Thymus (tissue), 11 donors: Measurements from ENCODE around the gene KLC1. TPM values are rescaled to one million over a fixed set of nuclear protein-coding genes. Genes with fewer than 3 reads are reported as not detected.

Source experiments
- DNase-seq, 9 donors: peaks; one replicate each; pipeline ENCODE4 v3.0.0-alpha.2; 2013; ENCODE audit warnings: low spot score in 9 of 9, low read depth in 6 of 9, missing footprints in 1 of 9
- H3K27ac ChIP-seq, 2 donors: one replicate each; pipeline ENCODE4 v1.5.1; 2013; ENCODE audit warnings: control low read depth in 1 of 2, low read depth in 1 of 2, low read length in 1 of 2, mild to moderate bottlenecking in 1 of 2, moderate library complexity in 1 of 2
- H3K27me3 ChIP-seq, 2 donors: one replicate each; pipeline ENCODE4 v1.5.1; 2013; ENCODE audit warnings: low read length in 1 of 2; ENCODE audit not compliant: control insufficient read depth in 2 of 2, insufficient read depth in 1 of 2
- H3K36me3 ChIP-seq, 2 donors: one replicate each; pipeline ENCODE4 v1.5.1; 2013; ENCODE audit warnings: low read length in 1 of 2, mild to moderate bottlenecking in 1 of 2, moderate library complexity in 1 of 2; ENCODE audit not compliant: control insufficient read depth in 2 of 2, insufficient read depth in 2 of 2
- H3K4me1 ChIP-seq, 2 donors: one replicate each; pipeline ENCODE4 v1.5.1; 2013; ENCODE audit warnings: low read length in 2 of 2; ENCODE audit not compliant: control insufficient read depth in 2 of 2, insufficient read depth in 2 of 2
- H3K4me3 ChIP-seq, 2 donors: one replicate each; pipeline ENCODE4 v1.5.1; 2013; ENCODE audit warnings: low read length in 2 of 2, control low read depth in 1 of 2, mild to moderate bottlenecking in 1 of 2
- H3K9me3 ChIP-seq, 2 donors: one replicate each; pipeline ENCODE4 v1.5.1; 2013; ENCODE audit warnings: low read length in 1 of 2, mild to moderate bottlenecking in 1 of 2; ENCODE audit not compliant: control insufficient read depth in 2 of 2, insufficient read depth in 1 of 2
- WGBS: extraction: QIAGEN DNeasy Blood & Tissue Kit; methylation state at CpG from one replicate; pipeline ENCODE4 v1.1.7; 2013; 5-methylcytosine and 5-hydroxymethylcytosine counted together
- polyA plus RNA-seq: library from polyadenylated mRNA; stranded (reverse); fragments of 200-250 nt; gene quantifications from one replicate; pipeline ENCODE4 v1.2.3, GENCODE V29; 2013
- total RNA-seq: library from RNA; stranded (reverse); fragments of 120-200 nt; gene quantifications from one replicate; pipeline ENCODE4 v1.2.4, GENCODE V29; 2013
- donor health status: healthy.

KLC1 gene
- total and polyA plus RNA-seq, 2 donors: 60.1 to 121 TPM

DNA sequence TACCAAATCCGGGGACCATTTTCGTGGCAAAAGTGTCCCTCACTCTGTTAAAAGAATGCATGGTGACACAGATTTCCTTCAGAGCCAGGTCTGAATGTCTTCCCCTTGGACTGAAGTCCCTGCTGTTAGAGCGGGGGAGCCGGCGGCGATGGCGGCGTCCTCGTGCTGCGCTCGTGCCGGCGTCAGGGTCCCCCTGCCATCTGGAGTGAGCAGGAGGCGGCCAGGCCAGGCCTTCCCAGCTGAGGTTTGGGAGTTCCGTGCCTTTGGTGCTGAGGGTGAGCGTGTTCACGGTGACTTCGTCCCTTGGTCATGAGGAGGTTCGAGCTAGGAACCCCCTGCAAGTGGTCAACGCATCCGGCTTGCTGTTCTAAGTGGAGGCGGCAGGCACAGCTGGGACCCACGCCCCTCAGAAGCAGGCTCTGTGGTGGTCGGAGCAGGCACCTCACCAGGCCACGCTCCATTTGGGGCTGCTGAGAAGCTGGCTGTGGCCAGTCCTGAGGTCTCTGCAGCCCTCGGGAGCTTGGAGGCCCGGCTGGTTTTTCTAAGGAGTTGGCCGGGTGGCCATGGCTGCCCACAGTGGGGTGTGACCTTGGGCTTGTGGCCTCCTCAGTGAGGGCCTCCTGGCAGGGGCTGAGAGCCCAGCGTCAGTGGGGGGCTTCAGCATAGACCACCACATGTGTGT, 96.1 kb downstream of the KLC1 start:
- WGBS: 98% methylated on average over 29 of the region's 29 CpGs
- H3K9me3 ChIP-seq: no peaks in the 10 kb centered on the region
- peaks cover 40 to 43% of the 10 kb centered on the region in 2 donors for H3K36me3 ChIP-seq
- H3K27me3 ChIP-seq: no peaks in the 10 kb centered on the region
- no peak for DNase-seq
- H3K4me1 ChIP-seq: peaks cover 14 to 49% of the 10 kb centered on the region in 2 donors
- H3K4me3 ChIP-seq: no peak overlapping the region
- no peak overlapping the region for H3K27ac ChIP-seq

DNA sequence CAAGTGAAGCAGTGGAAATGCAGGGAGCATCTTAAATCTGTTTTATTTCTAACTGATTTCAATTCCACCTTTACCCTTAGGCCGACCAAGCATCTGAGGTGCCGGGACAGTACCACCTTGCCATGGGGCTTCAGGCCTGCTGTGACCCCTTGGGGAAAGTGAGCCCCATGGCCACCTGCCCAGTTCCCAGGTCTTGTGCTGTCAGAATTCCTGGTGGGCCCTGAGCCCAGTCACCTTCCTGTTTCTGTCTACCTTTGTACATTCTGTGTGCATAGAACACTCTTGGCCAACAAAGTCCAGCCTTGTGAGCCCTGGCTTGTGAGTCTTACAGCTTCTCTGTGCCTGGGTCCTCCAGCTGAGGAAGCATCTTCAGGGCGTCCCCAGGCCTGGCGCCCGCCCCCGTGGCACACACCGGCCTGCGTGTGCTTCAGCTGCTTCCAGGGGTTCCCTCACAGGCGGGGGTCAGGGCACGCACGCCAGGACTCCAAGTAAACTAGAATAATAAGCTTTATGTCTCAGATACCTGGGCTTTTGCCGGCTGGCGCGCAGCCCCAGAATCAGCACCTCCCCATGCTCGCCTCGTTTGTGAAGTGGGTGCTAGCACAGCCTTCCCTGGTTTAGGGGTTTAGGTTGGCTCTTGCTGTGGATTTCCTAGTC, 96.9 kb downstream of the KLC1 start:
- 99% methylated on average over 16 of the region's 16 CpGs for WGBS
- Histone ChIP-seq H3K4me1 (peaks cover 9 to 46% of the 10 kb centered on the region in 2 donors), H3K36me3 (peaks cover 47 to 50% of the 10 kb centered on the region in 2 donors), H3K9me3 (no peaks in the 10 kb centered on the region), H3K4me3 (no peak overlapping the region), H3K27ac (no peak overlapping the region), H3K27me3 (no peaks in the 10 kb centered on the region)
- DNase-seq: no peak

DNA sequence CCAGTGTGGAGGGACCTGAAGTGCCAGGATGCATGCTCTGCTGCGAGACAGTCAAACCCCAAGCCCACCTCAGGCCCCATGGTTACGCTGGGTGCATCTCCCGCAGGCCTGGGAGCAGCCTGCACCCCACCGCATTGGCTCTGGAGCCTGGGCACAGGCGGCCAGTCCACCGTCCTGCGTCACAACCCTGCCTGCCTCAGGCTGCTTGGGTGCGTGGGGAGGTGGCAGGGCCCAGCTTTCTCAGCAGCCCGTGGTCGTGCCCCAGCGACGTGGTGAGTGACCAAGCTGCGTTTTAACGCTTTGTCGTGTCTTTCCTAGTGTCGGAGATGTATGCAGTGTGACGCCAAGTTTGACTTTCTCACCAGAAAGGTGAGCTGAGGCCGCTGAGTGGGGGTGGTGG, 97.5 kb downstream of the KLC1 start:
- H3K4me1 ChIP-seq: peaks cover 3 to 40% of the 10 kb centered on the region in 2 donors
- peaks cover 49 to 52% of the 10 kb centered on the region in 2 donors for H3K36me3 ChIP-seq
- no peak overlapping the region for H3K27ac ChIP-seq
- no peaks in the 10 kb centered on the region for H3K9me3 ChIP-seq
- no peak for DNase-seq
- H3K27me3 ChIP-seq: no peaks in the 10 kb centered on the region
- no peak overlapping the region for H3K4me3 ChIP-seq
- 95% methylated on average over 18 of the region's 18 CpGs for WGBS

DNA sequence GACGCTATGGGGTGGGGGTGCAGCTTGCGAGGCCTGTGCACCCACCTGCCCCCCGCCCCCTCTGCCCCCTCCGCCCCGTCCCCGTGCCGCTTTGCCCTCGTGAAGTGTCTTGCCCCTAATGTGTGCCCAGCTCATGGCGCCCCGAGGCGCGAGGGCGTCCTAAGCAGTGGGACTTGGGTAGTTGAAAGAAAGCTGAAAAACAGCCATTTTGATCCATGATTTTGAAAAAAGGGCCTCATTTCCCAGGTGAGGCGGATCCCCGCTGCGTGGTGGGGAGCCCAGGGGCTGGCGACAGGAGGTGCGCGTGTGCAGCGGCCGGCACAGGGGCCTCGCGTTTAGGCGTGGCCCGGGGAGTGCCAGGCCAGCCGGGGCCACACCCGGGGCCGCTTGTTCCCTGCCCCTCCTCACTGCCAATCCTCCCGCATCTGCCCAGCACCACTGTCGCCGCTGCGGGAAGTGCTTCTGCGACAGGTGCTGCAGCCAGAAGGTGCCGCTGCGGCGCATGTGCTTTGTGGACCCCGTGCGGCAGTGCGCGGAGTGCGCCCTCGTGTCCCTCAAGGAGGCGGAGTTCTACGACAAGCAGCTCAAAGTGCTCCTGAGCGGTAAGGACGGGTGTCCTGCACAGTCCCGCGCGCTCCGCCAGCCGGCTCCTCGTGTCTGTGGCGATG, 98.4 kb downstream of the KLC1 start:
- WGBS: 94% methylated on average over 53 of the region's 53 CpGs
- H3K9me3 ChIP-seq: no peaks in the 10 kb centered on the region
- no peak overlapping the region for H3K27ac ChIP-seq
- DNase-seq: no peak
- no peaks in the 10 kb centered on the region for H3K27me3 ChIP-seq
- peaks cover 3 to 35% of the 10 kb centered on the region in 2 donors for H3K4me1 ChIP-seq
- H3K36me3 ChIP-seq: peaks cover 53 to 61% of the 10 kb centered on the region in 2 donors
- H3K4me3 ChIP-seq: no peak overlapping the region

DNA sequence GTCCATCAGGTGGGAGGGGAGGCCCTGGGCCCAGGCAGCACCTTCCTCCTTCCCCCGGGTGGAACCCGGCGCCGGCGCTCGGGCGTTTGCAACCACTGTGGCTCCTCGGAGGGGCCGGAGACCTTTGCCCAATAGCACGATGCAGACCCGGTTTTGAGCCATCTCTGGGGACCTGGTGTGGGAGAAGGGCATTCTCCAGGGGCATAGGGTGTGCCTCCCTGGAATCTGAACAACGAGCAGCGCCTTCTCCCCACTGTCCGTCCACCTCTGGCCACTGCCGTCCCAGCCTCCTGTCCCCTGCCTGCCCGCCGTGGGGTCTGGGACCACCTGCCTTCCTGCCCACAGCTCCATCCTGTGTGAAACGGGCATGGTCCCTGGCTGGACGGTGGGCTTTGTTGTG, 99.1 kb downstream of the KLC1 start:
- Histone ChIP-seq H3K27ac (no peak overlapping the region), H3K36me3 (peaks cover 56 to 66% of the 10 kb centered on the region in 2 donors), H3K4me3 (no peak overlapping the region), H3K4me1 (peaks cover 3 to 30% of the 10 kb centered on the region in 2 donors), H3K9me3 (no peaks in the 10 kb centered on the region), H3K27me3 (no peaks in the 10 kb centered on the region)
- no peak for DNase-seq
- 97% methylated on average over 19 of the region's 19 CpGs for WGBS

DNA sequence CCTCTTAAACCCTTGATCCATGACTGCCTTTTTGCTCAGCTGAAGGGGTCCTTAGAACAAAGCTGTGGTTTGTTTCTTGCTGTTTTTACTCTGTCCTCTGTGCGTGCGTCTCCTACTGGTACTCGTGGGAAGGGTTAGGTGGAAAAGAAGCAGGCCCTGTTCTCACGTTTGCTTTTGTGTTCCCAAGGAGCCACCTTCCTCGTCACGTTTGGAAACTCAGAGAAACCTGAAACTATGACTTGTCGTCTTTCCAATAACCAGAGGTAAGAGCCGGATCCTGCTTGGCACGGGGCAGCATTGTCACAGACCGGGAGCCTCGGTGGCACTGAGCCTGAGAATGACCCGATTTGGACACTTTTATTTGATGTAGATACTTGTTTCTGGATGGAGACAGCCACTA, 99.7 kb downstream of the KLC1 start:
- no peaks in the 10 kb centered on the region for H3K9me3 ChIP-seq
- H3K27ac ChIP-seq: no peak overlapping the region
- 91% methylated on average over 12 of the region's 12 CpGs for WGBS
- no peak for DNase-seq
- peaks cover 3 to 24% of the 10 kb centered on the region in 2 donors for H3K4me1 ChIP-seq
- H3K27me3 ChIP-seq: no peaks in the 10 kb centered on the region
- H3K36me3 ChIP-seq: peaks cover 62 to 71% of the 10 kb centered on the region in 2 donors
- no peak overlapping the region for H3K4me3 ChIP-seq

DNA sequence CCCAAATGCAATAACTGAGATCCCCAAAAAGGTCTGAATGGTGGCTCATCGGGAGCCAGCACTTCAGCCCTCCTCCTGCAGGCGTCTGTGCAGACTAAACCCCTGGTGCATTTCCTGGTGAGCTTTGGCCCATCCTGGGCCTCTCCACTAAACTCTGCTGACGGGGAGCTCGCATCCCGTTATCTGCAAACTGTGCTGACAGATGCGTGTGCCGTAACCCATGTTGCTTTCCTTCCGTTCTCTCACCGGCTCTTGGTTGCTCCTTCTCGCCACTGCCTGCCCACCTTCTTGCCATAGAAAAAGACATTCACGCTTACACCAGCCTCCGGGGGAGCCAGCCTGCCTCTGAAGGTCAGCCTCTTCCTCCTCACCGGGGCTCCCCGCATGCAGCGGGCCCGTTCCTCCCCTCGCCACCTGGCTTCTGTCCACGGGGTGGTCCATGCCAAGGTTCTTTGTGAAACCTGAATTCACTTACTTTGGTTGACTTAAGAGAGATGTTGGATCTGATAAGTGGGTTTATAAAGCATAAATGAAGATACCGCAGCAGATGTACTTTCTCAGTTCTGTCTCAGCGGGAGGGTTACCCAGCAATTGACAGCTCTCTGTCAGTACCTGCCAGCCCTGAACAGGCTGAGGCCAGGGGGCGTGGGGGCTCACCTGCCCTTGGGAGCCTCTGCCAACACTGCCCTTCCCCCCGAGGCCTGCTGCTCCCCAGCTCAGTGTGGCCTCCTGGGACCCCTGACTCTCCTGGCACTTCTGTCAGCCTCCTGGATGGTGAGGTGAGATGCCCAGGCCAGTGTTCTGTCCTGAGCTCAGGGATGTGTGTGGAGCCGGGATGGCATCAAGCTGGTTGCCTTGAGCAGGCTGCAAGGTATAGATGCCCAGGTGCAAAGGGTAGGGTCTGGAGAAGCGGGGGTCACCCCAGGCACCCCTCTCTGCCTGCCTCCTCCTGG, 100.8 kb downstream of the KLC1 start:
- WGBS: 81% methylated on average over 24 of the region's 24 CpGs
- Histone ChIP-seq H3K36me3 (peaks cover 65 to 75% of the 10 kb centered on the region in 2 donors), H3K4me3 (no peak overlapping the region), H3K9me3 (no peaks in the 10 kb centered on the region), H3K27ac (peak overlapping the region in 1 of 2 donors; percentile 29), H3K4me1 (peaks cover 3 to 24% of the 10 kb centered on the region in 2 donors), H3K27me3 (no peaks in the 10 kb centered on the region)
- DNase-seq: peak in 1 of 9 donors; percentile 26

DNA sequence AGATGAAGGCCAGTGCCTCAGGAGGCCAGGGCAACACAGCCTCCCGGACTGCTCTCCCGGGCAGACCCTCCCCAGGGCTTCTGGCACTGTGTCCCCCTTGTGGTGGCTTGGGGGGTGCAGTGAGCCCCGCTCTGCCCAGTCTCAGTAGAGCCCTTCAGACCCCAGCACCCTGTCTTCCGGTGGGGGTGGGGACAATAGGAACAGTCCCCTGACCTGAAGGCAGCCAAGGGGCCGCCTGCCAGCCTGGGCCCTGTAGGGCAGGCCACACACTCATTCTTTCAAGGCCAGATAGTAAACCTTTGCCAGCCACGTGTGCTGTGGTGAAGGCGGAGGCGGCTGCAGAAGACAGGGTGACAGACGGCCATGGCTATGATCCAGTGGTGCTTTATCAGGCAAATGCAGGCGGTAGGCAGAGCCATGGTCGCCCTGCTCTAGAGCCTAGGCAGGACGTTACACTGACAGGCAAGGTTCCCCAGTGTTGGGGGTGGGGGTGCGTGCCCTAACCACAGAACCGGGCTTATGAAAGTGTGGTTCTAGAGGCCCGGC, 101.6 kb downstream of the KLC1 start:
- 94% methylated on average over 15 of the region's 15 CpGs for WGBS
- Histone ChIP-seq H3K9me3 (no peaks in the 10 kb centered on the region), H3K36me3 (peaks cover 65 to 78% of the 10 kb centered on the region in 2 donors), H3K4me3 (no peak overlapping the region), H3K4me1 (peaks cover 3 to 24% of the 10 kb centered on the region in 2 donors), H3K27ac (no peak overlapping the region), H3K27me3 (no peaks in the 10 kb centered on the region)
- DNase-seq: no peak
